Stimulated activated CD4-positive, alpha-beta T cell treated with anti-CD3 and anti-CD28 coated beads, Interleukin-1b, Interleukin-23, amount 100 ng/mL, for 1 hour (primary cell): ENCODE measurements around the gene KRT9.

Experiments
- DNase-seq, 2 donors: peaks; one replicate each; pipeline ENCODE4 v3.0.0-alpha.2; 2020; ENCODE audit warnings: low read depth in 2 of 2

The KRT9 gene

GRCh38 chr17:41528959-41529353, 42.9 kb downstream of the KRT9 start:
- no peak for DNase-seq

DNA sequence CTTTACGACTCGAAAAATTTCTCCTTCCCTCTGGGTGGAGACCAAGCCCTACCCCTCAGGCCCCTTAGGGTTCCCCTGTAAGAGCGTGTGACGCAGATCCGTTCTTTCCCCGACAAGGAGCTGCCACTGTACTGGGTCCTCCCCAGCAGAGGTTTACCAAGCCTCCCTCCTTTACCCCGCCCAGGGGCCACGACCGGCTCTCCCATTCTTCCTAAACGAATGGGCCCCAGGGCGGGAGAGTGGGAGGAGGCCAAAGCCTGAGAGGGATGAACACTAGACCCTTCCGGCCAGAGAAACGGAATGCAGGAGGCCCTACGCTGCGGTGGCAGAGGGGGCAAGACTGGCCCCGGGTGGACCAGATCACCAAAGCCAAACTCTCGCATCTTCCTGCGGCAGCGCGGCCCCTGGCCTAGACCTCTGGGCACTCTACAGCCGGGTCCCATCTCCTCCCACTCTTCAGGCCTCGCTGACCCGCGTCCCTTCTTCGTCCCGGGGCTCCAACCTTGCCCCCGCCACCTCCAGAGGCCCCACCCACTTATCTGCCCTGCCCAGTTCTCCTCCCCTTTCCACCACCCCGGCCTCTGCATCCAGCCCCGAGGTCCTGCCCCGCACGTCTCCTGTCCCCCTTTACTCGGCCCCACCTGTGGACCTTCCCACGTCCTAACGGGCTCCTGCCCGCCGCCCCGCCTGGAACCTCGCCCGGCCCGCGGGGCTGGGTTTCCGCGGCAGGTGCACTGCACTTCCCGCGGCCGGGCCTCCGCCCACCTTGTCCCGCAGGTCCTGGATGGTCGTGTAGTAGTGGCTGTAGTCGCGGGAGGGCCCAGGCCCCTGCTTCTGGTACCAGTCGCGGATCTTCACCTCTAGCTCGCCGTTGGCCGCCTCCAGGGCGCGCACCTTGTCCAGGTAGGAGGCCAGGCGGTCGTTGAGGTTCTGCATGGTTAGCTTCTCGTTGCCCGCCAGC, 44.5 kb downstream of the KRT9 start:
- no peak for DNase-seq

GRCh38 chr17:41524261-41524660, 47.6 kb downstream of the KRT9 start:
- DNase-seq: no peak

GRCh38 chr17:41523787-41524186, 48.1 kb downstream of the KRT9 start:
- no peak for DNase-seq

DNA sequence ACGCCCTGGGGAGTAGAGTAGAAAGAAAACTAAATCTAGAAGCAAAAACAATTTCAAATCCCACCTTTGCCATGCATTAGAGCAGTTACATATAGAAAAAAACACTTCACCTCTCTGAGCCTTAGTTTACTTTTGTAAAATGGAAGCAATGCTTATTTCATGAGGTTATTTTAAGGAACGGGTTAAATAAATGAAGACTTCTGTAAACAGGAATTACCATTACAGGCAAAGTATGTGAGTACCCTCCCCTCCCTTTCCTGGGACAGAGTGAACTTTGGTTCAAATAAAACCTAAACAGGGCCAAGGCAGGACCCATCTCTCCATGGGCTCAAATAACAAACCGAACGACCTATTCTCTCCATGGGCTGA, 48.6 kb downstream of the KRT9 start:
- no peak for DNase-seq

DNA sequence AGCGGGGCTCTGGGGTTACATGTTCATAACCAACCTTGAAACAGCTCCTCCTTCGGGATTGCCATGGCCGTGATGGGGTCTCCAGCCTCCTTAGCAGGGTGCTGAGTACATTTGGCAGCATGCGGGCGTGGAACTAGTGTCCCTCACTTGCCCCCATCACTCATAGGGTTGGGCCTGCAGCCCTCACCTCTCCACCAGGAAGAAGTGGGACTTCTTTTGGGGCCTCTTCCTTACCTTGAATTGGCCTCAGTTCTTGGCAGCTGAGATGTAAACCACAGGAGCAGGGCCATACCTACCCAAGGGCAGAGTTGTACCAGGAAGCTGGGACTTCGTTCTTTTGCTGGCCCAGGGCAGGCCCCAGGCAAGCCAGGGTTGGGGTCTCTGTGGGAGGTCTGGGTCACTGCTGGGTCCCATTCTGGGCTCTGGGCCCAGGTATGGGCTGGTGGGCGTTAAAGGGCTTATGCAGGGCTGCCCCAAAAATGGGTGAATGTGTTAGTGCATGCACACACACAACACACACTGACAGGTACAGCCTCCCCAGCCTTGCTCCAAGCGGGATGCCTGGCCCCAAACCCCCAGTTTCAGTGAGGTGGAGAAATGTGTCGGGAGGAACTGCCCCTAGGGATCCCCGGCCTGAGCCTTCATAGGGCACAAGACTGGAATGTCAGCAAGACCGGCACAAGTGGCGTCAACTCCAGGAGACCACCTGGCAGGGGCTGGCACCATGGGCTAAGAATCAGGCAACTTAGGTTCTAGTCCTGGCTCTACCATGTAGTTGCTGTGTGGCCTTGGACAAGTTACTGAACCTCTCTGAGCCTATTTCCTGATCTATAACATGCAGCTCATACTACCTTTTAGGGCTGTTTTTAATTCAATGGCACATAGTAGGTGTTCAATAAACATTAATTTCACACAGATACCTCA, 49.3 kb downstream of the KRT9 start:
- DNase-seq: no peak

DNA sequence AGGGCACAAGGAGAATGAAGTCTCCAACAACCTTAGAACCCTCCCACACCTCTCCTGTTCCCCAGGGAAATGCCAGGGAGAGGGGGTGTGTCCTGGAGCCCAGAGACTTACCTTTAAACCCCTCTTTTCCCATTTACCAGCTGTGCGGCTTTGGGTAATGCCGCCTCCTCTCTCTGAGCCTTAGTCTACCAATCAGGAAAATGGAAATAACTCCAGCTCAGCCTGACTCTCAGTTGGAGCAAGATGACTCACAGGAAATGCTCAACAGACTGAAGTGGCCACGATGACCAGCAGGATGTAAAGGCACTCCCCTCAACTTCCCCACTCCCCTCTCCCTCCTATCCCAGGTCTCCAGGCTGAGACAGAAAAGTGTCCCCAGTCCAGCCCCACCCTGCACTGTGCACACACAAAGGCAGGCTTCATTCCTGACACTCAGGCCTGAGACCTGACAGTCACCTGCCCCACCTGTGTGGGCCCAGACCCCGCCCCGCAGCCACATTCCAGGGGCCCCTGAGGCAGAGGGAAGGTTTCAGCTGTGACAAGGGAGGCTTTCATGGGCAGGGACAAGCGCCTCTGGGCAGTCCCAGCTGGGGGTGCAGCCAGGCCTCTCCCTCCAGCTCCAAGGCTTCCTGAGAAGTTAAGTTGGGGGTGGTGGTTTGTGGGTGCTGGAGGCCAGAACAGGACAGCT, 50.1 kb downstream of the KRT9 start:
- DNase-seq: no peak

DNA sequence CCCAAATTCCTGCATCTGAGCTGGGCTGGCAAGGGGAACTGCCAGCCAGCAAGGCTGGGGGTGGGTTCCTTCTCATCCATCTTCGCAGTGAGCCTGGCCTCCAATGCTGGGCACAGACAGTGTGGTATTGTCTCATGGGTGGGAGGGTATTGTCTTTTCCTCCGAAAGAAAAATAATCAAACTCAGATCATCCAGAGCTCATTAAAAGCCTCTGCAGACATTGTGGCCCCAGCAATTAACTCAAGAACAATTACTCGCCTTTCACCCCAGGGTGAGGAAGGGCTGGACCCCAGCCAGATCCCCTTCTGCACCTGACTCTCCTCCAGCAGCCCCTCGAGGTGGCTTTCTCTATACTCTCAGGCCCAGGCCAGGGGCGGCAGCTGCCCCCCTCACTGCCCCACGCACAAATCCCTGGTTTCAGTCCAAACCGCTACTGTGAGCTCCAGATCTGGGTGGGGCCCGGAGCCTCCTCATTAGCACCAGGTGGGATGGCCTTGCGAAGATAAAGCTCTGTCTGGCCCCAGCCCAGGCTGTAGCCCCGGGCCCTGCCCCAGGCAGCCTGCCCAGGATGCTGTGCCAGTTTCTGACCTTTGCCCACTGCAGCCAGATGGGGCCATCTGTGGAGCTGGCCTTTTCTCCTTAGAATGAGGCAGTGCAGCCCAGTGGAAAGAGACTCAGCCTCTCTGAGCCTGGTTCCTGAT, 50.9 kb downstream of the KRT9 start:
- DNase-seq: no peak

DNA sequence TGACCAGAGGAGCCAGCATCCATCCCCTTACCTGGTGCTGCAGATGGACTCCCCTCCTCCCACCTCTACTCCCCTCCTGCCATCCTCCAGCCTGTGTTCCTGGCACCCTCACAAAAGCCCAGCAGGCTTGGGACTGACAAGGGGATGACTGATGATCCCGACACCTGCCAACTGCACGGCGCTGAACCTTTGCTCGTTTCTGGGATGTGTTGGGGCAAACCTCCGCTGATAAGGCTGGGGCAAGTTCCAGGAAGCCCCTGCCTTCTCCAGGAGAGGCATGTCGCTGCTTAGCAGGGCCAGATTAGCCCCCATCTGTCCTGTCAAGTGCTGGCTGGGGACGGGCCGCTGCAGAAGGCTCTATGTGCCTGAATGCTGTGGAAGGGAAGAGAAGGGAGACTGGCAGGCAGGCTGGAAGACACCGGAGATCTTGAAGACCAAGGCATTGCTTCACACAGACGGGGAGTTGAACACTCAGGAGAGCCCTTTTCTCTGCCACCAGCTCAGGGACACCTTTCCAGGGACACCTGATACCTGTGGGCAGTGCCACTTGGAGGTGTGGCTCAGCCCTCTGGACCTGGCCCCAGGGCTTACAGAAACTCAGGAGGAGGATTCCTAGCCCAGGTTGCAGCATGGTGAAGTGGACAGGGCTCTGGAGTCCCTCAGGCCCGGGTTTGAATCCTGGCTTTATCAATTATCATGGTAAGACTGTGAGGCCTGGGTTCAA, 52.2 kb downstream of the KRT9 start:
- DNase-seq: no peak

DNA sequence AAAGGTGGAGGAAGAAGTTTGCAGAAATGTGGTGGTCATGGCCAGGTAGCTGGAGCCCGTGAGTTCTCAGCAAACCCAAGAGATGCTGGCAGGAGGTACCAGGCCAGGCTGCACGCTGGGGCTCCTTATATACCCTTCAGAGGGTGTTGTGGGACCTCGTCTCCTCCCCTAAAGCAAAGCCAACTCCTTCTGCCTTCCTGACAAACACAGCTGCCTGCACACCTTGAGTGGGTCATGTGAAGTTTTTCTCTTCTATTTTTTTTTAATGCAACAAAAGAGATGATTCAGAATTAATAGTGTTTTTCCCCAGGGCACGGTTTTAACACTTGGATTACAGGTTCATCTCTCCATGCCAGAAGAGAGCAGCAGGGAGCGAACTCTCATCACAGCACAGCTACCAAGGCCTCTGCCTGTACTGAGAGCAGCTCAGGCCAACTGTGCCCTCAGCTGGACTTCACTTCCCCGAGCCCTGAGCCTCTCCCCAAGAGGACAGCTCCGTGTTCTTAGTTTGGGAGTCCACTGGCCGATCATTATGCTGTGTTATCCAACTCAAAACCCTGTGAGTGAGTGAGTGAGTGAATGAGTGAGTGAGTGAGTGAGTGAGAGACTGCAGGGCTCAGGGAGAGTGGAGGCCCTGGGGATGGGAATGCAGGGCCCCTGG, 52.9 kb downstream of the KRT9 start, which contains the start of gene KRT15:
KRT15 (minus strand) TSS at position 102 of the 661 bp plus-strand sequence; CDS start at position 39, 63 bp downstream.
- DNase-seq: no peak

DNA sequence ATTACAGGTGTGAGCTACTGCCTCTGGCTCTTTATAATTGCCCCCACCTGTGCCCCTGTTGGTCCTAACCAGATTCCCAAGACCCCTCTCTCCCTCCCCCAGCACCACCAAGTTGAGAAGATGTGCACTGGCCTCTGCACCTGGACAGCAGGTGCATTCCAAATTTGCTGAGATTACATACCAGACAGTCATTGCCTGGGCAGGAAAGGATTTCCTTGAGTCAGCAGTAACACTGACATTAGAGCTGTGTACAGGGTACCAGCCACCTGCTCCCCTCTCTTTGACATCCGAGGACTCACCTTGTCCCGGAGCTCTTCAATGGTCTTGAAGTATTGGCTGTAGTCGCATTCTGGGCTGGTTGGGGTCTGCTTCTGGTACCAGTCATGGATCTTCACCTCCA, 53.8 kb downstream of the KRT9 start:
- no peak for DNase-seq

DNA sequence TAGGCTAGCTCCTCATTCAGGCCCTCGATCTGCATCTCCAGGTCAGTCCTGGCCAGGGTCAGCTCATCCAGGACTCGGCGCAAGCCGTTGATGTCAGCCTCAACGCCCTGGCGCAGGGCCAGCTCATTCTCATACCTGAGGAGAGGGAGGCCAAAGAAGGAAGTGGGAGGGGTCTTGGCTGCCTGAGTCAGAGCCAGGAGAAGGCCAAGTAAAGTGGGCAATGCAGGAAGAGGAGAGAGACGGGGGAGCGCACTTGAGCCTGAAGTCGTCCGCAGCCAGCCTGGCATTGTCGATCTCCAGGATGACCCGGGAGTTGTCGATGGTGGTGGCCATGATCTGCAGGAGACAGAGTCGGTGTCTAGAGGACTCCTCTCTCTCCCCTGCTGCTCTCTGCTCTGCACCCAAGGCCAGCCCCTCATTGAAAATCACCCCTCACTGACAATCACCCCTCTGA, 55.0 kb downstream of the KRT9 start:
- no peak for DNase-seq

GRCh38 chr17:41516147-41516829, 55.6 kb downstream of the KRT9 start:
- DNase-seq: no peak
